HG03108 (cell line): Measurements from ENCODE around the gene LDLRAD4.

Source experiments
- ATAC-seq: cut with Tn5 transposase; IDR thresholded peaks from one replicate; pipeline ENCODE4 v1.9.1; 2021; ENCODE audit warnings: moderate library complexity; ENCODE audit not compliant: unreplicated experiment

The LDLRAD4 gene

GRCh38 chr18:13618760-13619438 is 400.3 kb downstream of the LDLRAD4 start:
- ATAC-seq, result no peak

GRCh38 chr18:13619505-13620205 is 401.1 kb downstream of the LDLRAD4 start:
- ATAC-seq, result no peak

- ATAC-seq, result no peak
Observed at GRCh38 chr18:13620206-13620672, 401.7 kb downstream of the LDLRAD4 start.

GRCh38 chr18:13620818-13621445 is 402.4 kb downstream of the LDLRAD4 start:
- ATAC-seq, result no peak

GRCh38 chr18:13621446-13621849 is 402.9 kb downstream of the LDLRAD4 start:
- ATAC-seq, result no peak

GRCh38 chr18:13621886-13622619 is 403.5 kb downstream of the LDLRAD4 start:
- ATAC-seq, result no peak

- ATAC-seq, result no peak
Observed at GRCh38 chr18:13622751-13623150, 404.2 kb downstream of the LDLRAD4 start.

- no peak for ATAC-seq
Observed at GRCh38 chr18:13623348-13623747, 404.8 kb downstream of the LDLRAD4 start.

- ATAC-seq, result no peak
Observed at GRCh38 chr18:13623871-13624270, 405.3 kb downstream of the LDLRAD4 start.

- no peak for ATAC-seq
Observed at GRCh38 chr18:13624563-13625237, 406.1 kb downstream of the LDLRAD4 start.

- ATAC-seq, result no peak
Observed at GRCh38 chr18:13625355-13625754, 406.8 kb downstream of the LDLRAD4 start.

GRCh38 chr18:13625843-13626543 is 407.4 kb downstream of the LDLRAD4 start:
- ATAC-seq, result no peak

- ATAC-seq, result no peak
Observed at GRCh38 chr18:13626544-13626908, 408.0 kb downstream of the LDLRAD4 start.

GRCh38 chr18:13627639-13628038 is 409.1 kb downstream of the LDLRAD4 start:
- no peak for ATAC-seq

GRCh38 chr18:13628211-13628610 is 409.7 kb downstream of the LDLRAD4 start:
- ATAC-seq, result no peak

GRCh38 chr18:13629841-13630715 is 411.5 kb downstream of the LDLRAD4 start:
- ATAC-seq, result no peak

- ATAC-seq, result no peak
Observed at GRCh38 chr18:13630716-13631268, 412.2 kb downstream of the LDLRAD4 start.

GRCh38 chr18:13633700-13634099 is 415.1 kb downstream of the LDLRAD4 start:
- no peak for ATAC-seq

GRCh38 chr18:13635046-13635445 is 416.5 kb downstream of the LDLRAD4 start:
- no peak for ATAC-seq
